H9 (cell line): Measurements from ENCODE around the gene CPNE2. TPM values are rescaled to one million over a fixed set of nuclear protein-coding genes. Genes with fewer than 3 reads are reported as not detected.

Experiments used
- DNase-seq: peaks from one replicate; pipeline ENCODE4 v3.0.0-alpha.2; 2017
- H2AFZ ChIP-seq: one replicate; pipeline ENCODE4 v1.6.1; 2013; ENCODE audit warnings: mild to moderate bottlenecking, low read length, control low read depth, moderate library complexity
- H2AK5ac ChIP-seq: 2 replicates; pipeline ENCODE4 v1.6.1; 2013; ENCODE audit warnings: low read length, control low read depth, mixed read lengths; ENCODE audit not compliant: insufficient read length
- H2BK120ac ChIP-seq: one replicate; pipeline ENCODE4 v1.6.1; 2013; ENCODE audit warnings: low read depth, mild to moderate bottlenecking, low read length, control low read depth, inconsistent platforms; ENCODE audit not compliant: poor library complexity, severe bottlenecking
- H2BK12ac ChIP-seq: 2 replicates; pipeline ENCODE4 v1.6.1; 2013; ENCODE audit warnings: low read length, control low read depth, mixed read lengths, low read depth; ENCODE audit not compliant: insufficient read length
- H2BK15ac ChIP-seq: 2 replicates; pipeline ENCODE4 v1.6.1; 2013; ENCODE audit warnings: low read depth, low read length, control low read depth
- H2BK20ac ChIP-seq: one replicate; pipeline ENCODE4 v1.6.1; 2013; ENCODE audit warnings: low read depth, mild to moderate bottlenecking, low read length, control low read depth, inconsistent platforms; ENCODE audit not compliant: poor library complexity, severe bottlenecking
- H2BK5ac ChIP-seq: 2 replicates; pipeline ENCODE4 v1.6.1; 2013; ENCODE audit warnings: low read length, control low read depth, mixed read lengths; ENCODE audit not compliant: insufficient read length
- H3K14ac ChIP-seq: 2 replicates; pipeline ENCODE4 v1.6.1; 2013; ENCODE audit warnings: low read length, control low read depth; ENCODE audit not compliant: insufficient read depth
- H3K18ac ChIP-seq: 2 replicates; pipeline ENCODE4 v1.6.1; 2013; ENCODE audit warnings: low read depth, mild to moderate bottlenecking, mixed read lengths, low read length, control low read depth; ENCODE audit not compliant: insufficient read length
- H3K23ac ChIP-seq: 2 replicates; pipeline ENCODE4 v1.6.1; 2013; ENCODE audit warnings: low read length, control low read depth, mixed read lengths, low read depth; ENCODE audit not compliant: insufficient read length
- H3K23me2 ChIP-seq: 2 replicates; pipeline ENCODE4 v1.6.1; 2013; ENCODE audit warnings: low read depth, mild to moderate bottlenecking, mixed read lengths, low read length, control low read depth; ENCODE audit not compliant: insufficient read length, poor library complexity, severe bottlenecking
- H3K27ac ChIP-seq: 2 replicates; pipeline ENCODE4 v1.5.1; 2013; ENCODE audit warnings: low read length, control low read depth, mixed read lengths, low read depth; ENCODE audit not compliant: insufficient read length
- H3K27me3 ChIP-seq: 2 replicates; pipeline ENCODE4 v1.6.1; 2013; ENCODE audit warnings: low read length, control low read depth, inconsistent platforms; ENCODE audit not compliant: insufficient read depth
- H3K4ac ChIP-seq: 2 replicates; pipeline ENCODE4 v1.6.1; 2013; ENCODE audit warnings: low read depth, mild to moderate bottlenecking, control low read depth, inconsistent platforms, low read length, moderate library complexity
- H3K4me1 ChIP-seq: 2 replicates; pipeline ENCODE4 v1.6.1; 2013; ENCODE audit warnings: low read length, control low read depth, inconsistent platforms; ENCODE audit not compliant: insufficient read depth
- H3K4me2 ChIP-seq: 2 replicates; pipeline ENCODE4 v1.6.1; 2013; ENCODE audit warnings: low read length, control low read depth, mixed read lengths; ENCODE audit not compliant: insufficient read length, insufficient read depth
- H3K56ac ChIP-seq: 2 replicates; pipeline ENCODE4 v1.6.1; 2013; ENCODE audit warnings: low read depth, mild to moderate bottlenecking, mixed read lengths, low read length, control low read depth; ENCODE audit not compliant: insufficient read length
- H3K79me1 ChIP-seq: 2 replicates; pipeline ENCODE4 v1.6.1; 2013; ENCODE audit warnings: low read depth, mild to moderate bottlenecking, moderate library complexity, low read length, control low read depth, inconsistent platforms; ENCODE audit not compliant: insufficient read depth, poor library complexity, severe bottlenecking
- H3K79me2 ChIP-seq: 2 replicates; pipeline ENCODE4 v1.6.1; 2013; ENCODE audit warnings: low read length, control low read depth, inconsistent platforms; ENCODE audit not compliant: insufficient read depth
- H3K9ac ChIP-seq: 2 replicates; pipeline ENCODE4 v1.6.1; 2013; ENCODE audit warnings: low read length, control low read depth, mixed read lengths; ENCODE audit not compliant: insufficient read length; ENCODE audit errors: extremely low read depth
- H3K9me3 ChIP-seq: one replicate; pipeline ENCODE4 v1.6.1; 2013; ENCODE audit warnings: low read depth, low read length, inconsistent platforms; ENCODE audit not compliant: control insufficient read depth
- H3T11ph ChIP-seq: one replicate; pipeline ENCODE4 v1.6.1; 2013; ENCODE audit warnings: mild to moderate bottlenecking, low read length, control low read depth, inconsistent platforms
- H4K20me1 ChIP-seq: one replicate; pipeline ENCODE4 v1.6.1; 2013; ENCODE audit not compliant: control insufficient read depth, insufficient read length, insufficient read depth
- H4K5ac ChIP-seq: 2 replicates; pipeline ENCODE4 v1.6.1; 2013; ENCODE audit warnings: low read depth, mild to moderate bottlenecking, mixed read lengths, low read length, control low read depth; ENCODE audit not compliant: insufficient read length
- H4K8ac ChIP-seq: replicated peaks from 2 replicates; pipeline ENCODE4 v1.6.1; 2013; ENCODE audit warnings: low read length, control low read depth, mixed read lengths, low read depth; ENCODE audit not compliant: insufficient read length
- H4K91ac ChIP-seq: 2 replicates; pipeline ENCODE4 v1.6.1; 2013; ENCODE audit warnings: low read depth, mild to moderate bottlenecking, moderate library complexity, mixed read lengths, low read length, control low read depth; ENCODE audit not compliant: insufficient read length
- H3K27ac Mint-ChIP-seq, 3 experiments: 2 replicates in 2 of 3; 3 replicates in 1 of 3; pipeline ENCODE4 v1.8.0; 2020 to 2021; ENCODE audit warnings: mixed read lengths in 3 of 3, mild to moderate bottlenecking in 1 of 3, moderate library complexity in 1 of 3
- H3K27me3 Mint-ChIP-seq: 2 replicates; pipeline ENCODE4 v1.8.0; 2021; ENCODE audit warnings: low read depth, mild to moderate bottlenecking, moderate library complexity, mixed read lengths
- H3K36me3 Mint-ChIP-seq, 3 experiments: 2 replicates in 2 of 3; 3 replicates in 1 of 3; pipeline ENCODE4 v1.8.0; 2020 to 2021; ENCODE audit warnings: low read depth in 3 of 3, mixed read lengths in 3 of 3; ENCODE audit not compliant: insufficient read depth in 1 of 3
- H3K4me1 Mint-ChIP-seq, 2 experiments: 2 replicates each; pipeline ENCODE4 v1.8.0; 2020; ENCODE audit warnings: mixed read lengths in 2 of 2
- H3K4me3 Mint-ChIP-seq, 2 experiments: 2 replicates in 1 of 2; 3 replicates in 1 of 2; pipeline ENCODE4 v1.8.0; 2020 to 2021; ENCODE audit warnings: mild to moderate bottlenecking in 2 of 2, mixed read lengths in 2 of 2, moderate library complexity in 1 of 2
- H3K9me3 Mint-ChIP-seq, 2 experiments: 2 replicates in 1 of 2; 3 replicates in 1 of 2; pipeline ENCODE4 v1.8.0; 2020; ENCODE audit warnings: mild to moderate bottlenecking in 2 of 2, mixed read lengths in 2 of 2, moderate library complexity in 1 of 2
- CTCF ChIP-seq: fragments of 200-600 bp; sonication (generic); conservative IDR thresholded peaks from 3 replicates; pipeline ENCODE4 v1.8.0; 2021; ENCODE audit warnings: antibody characterized with exemption, mild to moderate bottlenecking
- WGBS: extraction: QIAGEN DNeasy Blood & Tissue Kit; methylation state at CpG from one replicate; pipeline ENCODE4 v1.1.7; 2013; ENCODE audit warnings: missing lambda C conversion rate, low lambda C conversion rate, mixed read lengths; ENCODE audit not compliant: insufficient read length; ENCODE audit errors: extremely low coverage; 5-methylcytosine and 5-hydroxymethylcytosine counted together
- total RNA-seq: library from RNA; stranded (reverse); gene quantifications from 2 replicates; pipeline ENCODE4 v1.2.1, GENCODE V29; 2021

Gene CPNE2
- total RNA-seq, 1 experiment from 2014 or later, result 8.0 TPM

GRCh38 chr16:57066625-57067024 is 25.8 kb upstream of the CPNE2 start:
- H2BK15ac ChIP-seq, result no peak overlapping the region
- no peak overlapping the region for H3K9ac ChIP-seq
- no peaks in the 10 kb centered on the region for H3K23me2 ChIP-seq
- no peaks in the 10 kb centered on the region for H3K4me1 ChIP-seq
- H4K20me1 ChIP-seq, result no peaks in the 10 kb centered on the region
- no peak overlapping the region for H2BK20ac ChIP-seq
- H3K27ac Mint-ChIP-seq, result no peak overlapping the region
- no peak overlapping the region for H3K18ac ChIP-seq
- H3K9me3 ChIP-seq, result no peaks in the 10 kb centered on the region
- no peak overlapping the region for H2BK120ac ChIP-seq
- no peak overlapping the region for H2BK12ac ChIP-seq
- no peak overlapping the region for H4K5ac ChIP-seq
- H3T11ph ChIP-seq, result no peak overlapping the region
- H3K4ac ChIP-seq, result no peak overlapping the region
- H3K79me2 ChIP-seq, result no peaks in the 10 kb centered on the region
- H3K4me2 ChIP-seq, result no peak overlapping the region
- no peak for DNase-seq
- H3K4me3 Mint-ChIP-seq, result no peak overlapping the region
- peaks cover 5% of the 10 kb centered on the region for H3K27me3 Mint-ChIP-seq
- no peak overlapping the region for H3K56ac ChIP-seq
- no peak overlapping the region for H2BK5ac ChIP-seq
- no peaks in the 10 kb centered on the region for H3K27me3 ChIP-seq
- H4K91ac ChIP-seq, result no peak overlapping the region
- no peak overlapping the region for H3K23ac ChIP-seq
- no peak overlapping the region for H3K14ac ChIP-seq
- no peak for TF ChIP-seq CTCF
- no CpG with 5 or more reads among the region's 4 CpGs for WGBS
- no peak overlapping the region for H4K8ac ChIP-seq
- H2AFZ ChIP-seq, result no peak overlapping the region
- H3K4me1 Mint-ChIP-seq, result peaks cover 0 to 6% of the 10 kb centered on the region in 2 experiments; a peak in 1 of 4 replicates
- H3K36me3 Mint-ChIP-seq, result no peaks in the 10 kb centered on the region
- no peak overlapping the region for H3K27ac ChIP-seq
- H3K79me1 ChIP-seq, result no peaks in the 10 kb centered on the region
- H3K9me3 Mint-ChIP-seq, result no peaks in the 10 kb centered on the region
- no peak overlapping the region for H2AK5ac ChIP-seq
